ENCODE data around the gene SLC4A2. TPM values are rescaled to one million over a fixed set of nuclear protein-coding genes. Genes with fewer than 3 reads are reported as not detected.
A peak's percentile ranks its signal among the peaks of the same experiment; 100 is the strongest.

Gene SLC4A2
- total RNA-seq, 6 experiments from 2014 or later, result 74.0 to 140 (median 106) TPM

GRCh38 chr7:151065516-151065915 lies 6.1 kb downstream of the SLC4A2 start:
- H3K36me3 ChIP-seq, result peaks cover 0 to 57% (median 26%) of the 10 kb centered on the region in 4 donors
- TF ChIP-seq POLR2A (IDR thresholded peaks at IDR 0.05) (no peak), CTCF (IDR thresholded peaks at IDR 0.05) (no peak)
- DNase-seq (no peak), ATAC-seq (no peak)
- H3K9me3 ChIP-seq, result no peaks in the 10 kb centered on the region
- H3K4me3 ChIP-seq, result no peak overlapping the region
- H3K27ac ChIP-seq, result no peak overlapping the region
- intact Hi-C loops (cut with DNase I), result no loop called here
- 64% methylated on average over 11 of the region's 14 CpGs for WGBS (ENCODE audit: insufficient coverage, low coverage, low lambda C conversion rate, missing lambda C conversion rate)
- H3K27me3 ChIP-seq, result no peaks in the 10 kb centered on the region
- H3K4me1 ChIP-seq, result peaks cover 0 to 25% (median 12%) of the 10 kb centered on the region in 4 donors

- Histone ChIP-seq H3K4me1 (peaks cover 0 to 16% (median 8%) of the 10 kb centered on the region in 4 donors), H3K27me3 (no peaks in the 10 kb centered on the region), H3K36me3 (peaks cover 0 to 66% (median 31%) of the 10 kb centered on the region in 4 donors), H3K4me3 (no peak overlapping the region), H3K27ac (no peak overlapping the region), H3K9me3 (no peaks in the 10 kb centered on the region)
- intact Hi-C loops (cut with DNase I), result no loop called here
- TF ChIP-seq POLR2A (IDR thresholded peaks at IDR 0.05) (no peak), CTCF (IDR thresholded peaks at IDR 0.05) (no peak)
- DNase-seq (no peak), ATAC-seq (no peak)
- 89% methylated on average over 10 of the region's 39 CpGs for whole genome bisulfite sequencing (ENCODE audit: insufficient coverage, low coverage, low lambda C conversion rate, missing lambda C conversion rate)
These were observed 7.0 kb downstream of the SLC4A2 start for GRCh38 chr7:151066273-151066974.

- intact Hi-C loops (cut with DNase I), result no loop called here
- no peak for TF ChIP-seq CTCF (IDR thresholded peaks at IDR 0.05)
- TF ChIP-seq POLR2A (IDR thresholded peaks at IDR 0.05), result no peak
- 86% methylated on average over 7 of the region's 12 CpGs for WGBS (ENCODE audit: insufficient coverage, low coverage, low lambda C conversion rate, missing lambda C conversion rate)
These were observed 8.8 kb downstream of the SLC4A2 start for GRCh38 chr7:151068069-151068773.

GRCh38 chr7:151069841-151070573 lies 10.6 kb downstream of the SLC4A2 start:
- ATAC-seq (no peak), DNase-seq (peak in 1 of 3 donors; percentile 19)
- Histone ChIP-seq H3K27me3 (no peaks in the 10 kb centered on the region), H3K4me1 (no peaks in the 10 kb centered on the region), H3K36me3 (peaks cover 0 to 95% (median 44%) of the 10 kb centered on the region in 4 donors), H3K4me3 (no peak overlapping the region), H3K27ac (no peak overlapping the region), H3K9me3 (no peaks in the 10 kb centered on the region)
- intact Hi-C loops (cut with DNase I), result no loop called here
- no peak for TF ChIP-seq POLR2A (IDR thresholded peaks at IDR 0.05)
- WGBS (ENCODE audit: insufficient coverage, low coverage, low lambda C conversion rate, missing lambda C conversion rate), result 91% methylated on average over 4 of the region's 17 CpGs

More at GRCh38 chr7:151068069-151068773, 8.8 kb downstream of the SLC4A2 start:
- DNase-seq (no peak), ATAC-seq (no peak)
- Histone ChIP-seq H3K9me3 (no peaks in the 10 kb centered on the region), H3K27me3 (no peaks in the 10 kb centered on the region), H3K27ac (no peak overlapping the region), H3K4me1 (peaks cover 0 to 8% (median 4%) of the 10 kb centered on the region in 4 donors), H3K36me3 (peaks cover 0 to 83% (median 35%) of the 10 kb centered on the region in 4 donors), H3K4me3 (no peak overlapping the region)

All from right lobe of liver (tissue), 6 donors.